Measurements from ENCODE around the gene TOX2. TPM values are rescaled to one million over a fixed set of nuclear protein-coding genes. Genes with fewer than 3 reads are reported as not detected.
A peak's percentile ranks its signal among the peaks of the same experiment; 100 is the strongest.

The TOX2 gene
- total RNA-seq, 2 donors from 2014 or later = 2.4 to 3.4 TPM

DNA sequence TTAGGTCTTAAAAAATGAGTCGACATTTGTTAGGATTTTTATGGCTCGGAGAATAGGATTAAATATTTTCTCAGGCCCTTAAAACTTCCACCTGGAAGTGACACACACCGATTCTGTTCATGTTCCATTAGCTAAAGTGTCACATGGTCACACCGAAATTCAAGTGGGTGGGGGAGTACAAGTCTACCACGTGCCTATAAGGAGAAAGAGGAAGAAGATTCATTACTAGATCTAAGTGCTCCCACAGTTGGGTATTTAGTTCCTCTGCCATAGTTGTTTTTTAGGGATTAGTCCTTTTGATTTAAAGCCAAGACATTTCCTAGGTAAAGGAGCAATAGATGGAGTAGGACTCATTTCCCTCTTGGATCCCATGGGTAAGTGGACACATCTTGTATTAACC, 4.9 kb upstream of the TOX2 start:
- Histone ChIP-seq H3K27me3 (ENCODE audit: control insufficient read depth, insufficient read depth, low read length, poor library complexity, severe bottlenecking) (peaks cover 8% of the 10 kb centered on the region), H3K4me1 (ENCODE audit: control insufficient read depth, insufficient read depth, low read length) (no peaks in the 10 kb centered on the region), H3K9ac (ENCODE audit: extremely low read depth, low read length, poor library complexity, severe bottlenecking) (no peak overlapping the region), H3K9me3 (ENCODE audit: control insufficient read depth, low read length) (no peaks in the 10 kb centered on the region), H3K36me3 (ENCODE audit: control insufficient read depth, insufficient read depth, low read length) (no peaks in the 10 kb centered on the region), H3K4me3 (ENCODE audit: low read length) (no peak overlapping the region), H3K27ac (ENCODE audit: low read depth, low read length) (no peak overlapping the region)
- Mint-ChIP-seq H3K4me1 (no peaks in the 10 kb centered on the region), H3K4me3 (no peak overlapping the region), H3K27me3 (ENCODE audit: insufficient read depth) (peaks cover 24% of the 10 kb centered on the region), H3K36me3 (ENCODE audit: low read depth) (no peaks in the 10 kb centered on the region), H3K9me3 (peaks cover 10% of the 10 kb centered on the region), H3K27ac (no peak overlapping the region)
- DNase-seq = no peak
- TF ChIP-seq, protein P1, sequence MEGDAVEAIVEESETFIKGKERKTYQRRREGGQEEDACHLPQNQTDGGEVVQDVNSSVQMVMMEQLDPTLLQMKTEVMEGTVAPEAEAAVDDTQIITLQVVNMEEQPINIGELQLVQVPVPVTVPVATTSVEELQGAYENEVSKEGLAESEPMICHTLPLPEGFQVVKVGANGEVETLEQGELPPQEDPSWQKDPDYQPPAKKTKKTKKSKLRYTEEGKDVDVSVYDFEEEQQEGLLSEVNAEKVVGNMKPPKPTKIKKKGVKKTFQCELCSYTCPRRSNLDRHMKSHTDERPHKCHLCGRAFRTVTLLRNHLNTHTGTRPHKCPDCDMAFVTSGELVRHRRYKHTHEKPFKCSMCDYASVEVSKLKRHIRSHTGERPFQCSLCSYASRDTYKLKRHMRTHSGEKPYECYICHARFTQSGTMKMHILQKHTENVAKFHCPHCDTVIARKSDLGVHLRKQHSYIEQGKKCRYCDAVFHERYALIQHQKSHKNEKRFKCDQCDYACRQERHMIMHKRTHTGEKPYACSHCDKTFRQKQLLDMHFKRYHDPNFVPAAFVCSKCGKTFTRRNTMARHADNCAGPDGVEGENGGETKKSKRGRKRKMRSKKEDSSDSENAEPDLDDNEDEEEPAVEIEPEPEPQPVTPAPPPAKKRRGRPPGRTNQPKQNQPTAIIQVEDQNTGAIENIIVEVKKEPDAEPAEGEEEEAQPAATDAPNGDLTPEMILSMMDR (conservative IDR thresholded peaks at IDR 0.05) = no peak
- WGBS, 2 experiments (ENCODE audit: insufficient coverage in 1 of 2, insufficient read length in 1 of 2) = 69 to 79% methylated on average over 2 to 5 of the region's 5 CpGs

DNA sequence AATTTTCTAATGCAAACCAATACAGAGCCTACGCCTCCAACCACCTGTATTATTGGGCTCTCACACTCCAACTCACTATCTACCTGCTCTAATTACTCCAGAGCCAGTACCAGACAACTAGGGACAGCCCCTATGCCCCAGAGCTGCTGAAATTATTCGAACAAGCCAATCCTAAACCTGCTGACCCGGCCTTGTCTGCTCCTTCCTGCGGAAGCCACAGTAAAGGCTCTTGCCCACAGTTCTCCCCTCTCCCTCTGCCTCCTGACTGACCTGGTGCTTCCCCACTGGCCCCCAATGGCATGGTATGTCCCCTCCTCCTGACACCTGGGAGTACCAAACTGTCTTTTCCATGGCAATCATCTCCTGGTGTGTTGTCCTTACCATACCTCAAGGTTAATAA, 4.1 kb upstream of the TOX2 start:
- H3K9me3 Mint-ChIP-seq = peaks cover 10% of the 10 kb centered on the region
- WGBS, 2 experiments (ENCODE audit: insufficient coverage in 1 of 2, insufficient read length in 1 of 2) = 79 to 86% methylated on average over 3 to 4 of the region's 4 CpGs
- TF ChIP-seq, protein P1 (conservative IDR thresholded peaks at IDR 0.05) = no peak
- Histone ChIP-seq H3K9me3 (ENCODE audit: control insufficient read depth, low read length) (no peaks in the 10 kb centered on the region), H3K9ac (ENCODE audit: extremely low read depth, low read length, poor library complexity, severe bottlenecking) (no peak overlapping the region), H3K4me1 (ENCODE audit: control insufficient read depth, insufficient read depth, low read length) (no peaks in the 10 kb centered on the region), H3K27me3 (ENCODE audit: control insufficient read depth, insufficient read depth, low read length, poor library complexity, severe bottlenecking) (peaks cover 15% of the 10 kb centered on the region), H3K36me3 (ENCODE audit: control insufficient read depth, insufficient read depth, low read length) (no peaks in the 10 kb centered on the region), H3K4me3 (ENCODE audit: low read length) (no peak overlapping the region), H3K27ac (ENCODE audit: low read depth, low read length) (no peak overlapping the region)
- no peaks in the 10 kb centered on the region for H3K36me3 Mint-ChIP-seq (ENCODE audit: low read depth)
- DNase-seq = peak; percentile 22
- H3K27me3 Mint-ChIP-seq (ENCODE audit: insufficient read depth) = peaks cover 31% of the 10 kb centered on the region
- H3K4me3 Mint-ChIP-seq = no peak overlapping the region
- peaks cover 5% of the 10 kb centered on the region for H3K4me1 Mint-ChIP-seq
- no peak overlapping the region for H3K27ac Mint-ChIP-seq

DNA sequence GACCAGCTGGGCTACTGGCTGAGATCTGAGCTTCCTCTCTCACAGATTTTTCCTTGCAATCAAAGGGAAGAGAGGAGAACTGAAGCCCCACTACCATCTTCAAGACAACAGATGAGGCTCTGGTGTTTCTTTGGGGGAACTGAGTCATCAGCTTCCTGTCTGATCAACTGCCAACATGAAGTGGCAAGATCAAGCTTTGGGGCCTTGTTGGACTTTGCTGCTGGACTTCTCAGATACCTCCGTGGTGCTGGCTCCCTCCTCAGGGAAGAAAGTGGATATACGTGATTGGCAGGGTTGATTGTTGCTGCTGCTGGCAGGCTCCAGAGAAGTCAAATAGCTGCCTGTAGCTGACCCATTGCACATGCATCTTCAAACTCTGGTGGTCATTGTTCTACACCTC, 3.6 kb upstream of the TOX2 start:
- no peaks in the 10 kb centered on the region for H3K9me3 ChIP-seq (ENCODE audit: control insufficient read depth, low read length)
- no peak overlapping the region for H3K27ac ChIP-seq (ENCODE audit: low read depth, low read length)
- no peak overlapping the region for H3K4me3 ChIP-seq (ENCODE audit: low read length)
- DNase-seq = peak; percentile 63
- no peak overlapping the region for H3K9ac ChIP-seq (ENCODE audit: extremely low read depth, low read length, poor library complexity, severe bottlenecking)
- WGBS, 2 experiments (ENCODE audit: insufficient coverage in 1 of 2, insufficient read length in 1 of 2) = 58 to 68% methylated on average over 2 of the region's 2 CpGs
- TF ChIP-seq, protein P1 (conservative IDR thresholded peaks at IDR 0.05) = peak; percentile 57
- no peaks in the 10 kb centered on the region for H3K4me1 ChIP-seq (ENCODE audit: control insufficient read depth, insufficient read depth, low read length)
- Mint-ChIP-seq H3K4me1 (peaks cover 5% of the 10 kb centered on the region), H3K27me3 (ENCODE audit: insufficient read depth) (peaks cover 36% of the 10 kb centered on the region), H3K9me3 (peaks cover 10% of the 10 kb centered on the region), H3K36me3 (ENCODE audit: low read depth) (no peaks in the 10 kb centered on the region), H3K27ac (no peak overlapping the region), H3K4me3 (no peak overlapping the region)
- no peaks in the 10 kb centered on the region for H3K36me3 ChIP-seq (ENCODE audit: control insufficient read depth, insufficient read depth, low read length)
- peaks cover 20% of the 10 kb centered on the region for H3K27me3 ChIP-seq (ENCODE audit: control insufficient read depth, insufficient read depth, low read length, poor library complexity, severe bottlenecking)
